ENCODE results near the gene PTCH2.

Gene PTCH2

GRCh38 chr1:44849575-44850132, 6.6 kb upstream of the PTCH2 start:
- no peak overlapping the region for H3K4me2 ChIP-seq (ENCODE audit: low read length)
- no peaks in the 10 kb centered on the region for H3K9me3 ChIP-seq (ENCODE audit: insufficient read depth, low read length)
- H2AFZ ChIP-seq (ENCODE audit: low read depth, low read length), result no peak overlapping the region
- H3K36me3 ChIP-seq (replicated peaks; ENCODE audit: low read depth, low read length), result no peaks in the 10 kb centered on the region
- no peaks in the 10 kb centered on the region for H4K20me1 ChIP-seq (ENCODE audit: insufficient read depth, low read length)
- no peaks in the 10 kb centered on the region for H3K79me2 ChIP-seq (ENCODE audit: low read length)
- TF ChIP-seq EZH2phosphoT487 (IDR thresholded peaks at IDR 0.05; ENCODE audit: low read depth), result no peak
- TF ChIP-seq, protein P1, sequence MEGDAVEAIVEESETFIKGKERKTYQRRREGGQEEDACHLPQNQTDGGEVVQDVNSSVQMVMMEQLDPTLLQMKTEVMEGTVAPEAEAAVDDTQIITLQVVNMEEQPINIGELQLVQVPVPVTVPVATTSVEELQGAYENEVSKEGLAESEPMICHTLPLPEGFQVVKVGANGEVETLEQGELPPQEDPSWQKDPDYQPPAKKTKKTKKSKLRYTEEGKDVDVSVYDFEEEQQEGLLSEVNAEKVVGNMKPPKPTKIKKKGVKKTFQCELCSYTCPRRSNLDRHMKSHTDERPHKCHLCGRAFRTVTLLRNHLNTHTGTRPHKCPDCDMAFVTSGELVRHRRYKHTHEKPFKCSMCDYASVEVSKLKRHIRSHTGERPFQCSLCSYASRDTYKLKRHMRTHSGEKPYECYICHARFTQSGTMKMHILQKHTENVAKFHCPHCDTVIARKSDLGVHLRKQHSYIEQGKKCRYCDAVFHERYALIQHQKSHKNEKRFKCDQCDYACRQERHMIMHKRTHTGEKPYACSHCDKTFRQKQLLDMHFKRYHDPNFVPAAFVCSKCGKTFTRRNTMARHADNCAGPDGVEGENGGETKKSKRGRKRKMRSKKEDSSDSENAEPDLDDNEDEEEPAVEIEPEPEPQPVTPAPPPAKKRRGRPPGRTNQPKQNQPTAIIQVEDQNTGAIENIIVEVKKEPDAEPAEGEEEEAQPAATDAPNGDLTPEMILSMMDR (IDR thresholded peaks at IDR 0.05; ENCODE audit: low read depth, low read length), result no peak
- no peak overlapping the region for H3K9ac ChIP-seq (ENCODE audit: low read length)
- no peak overlapping the region for H3K4me3 ChIP-seq (ENCODE audit: low read length)
- no peaks in the 10 kb centered on the region for H3K27me3 ChIP-seq (ENCODE audit: low read depth, low read length)
- H3K4me1 ChIP-seq (ENCODE audit: low read length), result peaks cover 7% of the 10 kb centered on the region
- H3K27ac ChIP-seq (ENCODE audit: low read length), result no peak overlapping the region

DNA sequence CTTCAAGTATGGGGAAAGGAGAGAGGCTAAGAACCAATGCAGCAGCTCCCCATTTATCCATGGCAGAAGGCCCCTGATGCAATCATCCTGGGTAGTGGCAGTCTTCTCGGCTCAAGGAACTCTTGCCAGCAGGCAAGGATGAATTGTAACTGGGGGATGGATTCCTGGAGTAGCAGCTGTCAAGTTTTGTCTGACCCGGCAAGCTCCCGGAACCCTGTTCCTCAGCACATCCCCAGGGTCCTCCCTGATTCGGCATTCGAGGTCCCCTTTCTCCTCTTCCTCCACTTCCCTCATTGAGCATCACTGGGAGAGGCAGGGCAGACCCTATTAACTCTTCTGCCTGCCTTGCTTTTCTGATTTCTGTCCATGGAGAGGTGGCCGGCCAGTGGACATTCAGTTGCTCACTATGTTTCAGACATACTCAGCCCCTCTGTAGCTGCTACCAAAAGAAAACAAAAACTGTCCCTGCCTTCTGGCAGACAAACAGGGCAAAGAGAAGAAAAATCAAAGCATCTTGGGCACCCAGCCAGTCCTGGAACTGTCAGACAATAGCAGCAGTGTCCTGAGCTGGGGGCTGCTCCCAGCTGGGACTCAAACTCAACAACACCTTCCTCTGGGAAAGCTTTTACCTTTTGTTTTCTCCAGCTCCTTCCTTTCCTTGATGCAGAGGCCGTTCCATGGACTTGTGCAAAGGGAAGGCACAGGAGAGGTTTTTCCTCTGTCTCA, 5.6 kb upstream of the PTCH2 start:
- no peak overlapping the region for H3K27ac ChIP-seq (ENCODE audit: low read length)
- H3K9ac ChIP-seq (ENCODE audit: low read length), result no peak overlapping the region
- no peaks in the 10 kb centered on the region for H3K79me2 ChIP-seq (ENCODE audit: low read length)
- H3K9me3 ChIP-seq (ENCODE audit: insufficient read depth, low read length), result no peaks in the 10 kb centered on the region
- H3K36me3 ChIP-seq (replicated peaks; ENCODE audit: low read depth, low read length), result no peaks in the 10 kb centered on the region
- peaks cover 7% of the 10 kb centered on the region for H3K4me1 ChIP-seq (ENCODE audit: low read length)
- TF ChIP-seq, protein P1 (IDR thresholded peaks at IDR 0.05; ENCODE audit: low read depth, low read length), result no peak
- no peak for TF ChIP-seq EZH2phosphoT487 (IDR thresholded peaks at IDR 0.05; ENCODE audit: low read depth)
- no peaks in the 10 kb centered on the region for H3K27me3 ChIP-seq (ENCODE audit: low read depth, low read length)
- H2AFZ ChIP-seq (ENCODE audit: low read depth, low read length), result no peak overlapping the region
- H4K20me1 ChIP-seq (ENCODE audit: insufficient read depth, low read length), result no peaks in the 10 kb centered on the region
- H3K4me3 ChIP-seq (ENCODE audit: low read length), result no peak overlapping the region
- no peak overlapping the region for H3K4me2 ChIP-seq (ENCODE audit: low read length)

- Histone ChIP-seq H4K20me1 (ENCODE audit: insufficient read depth, low read length) (no peaks in the 10 kb centered on the region), H3K4me3 (ENCODE audit: low read length) (no peak overlapping the region), H3K27ac (ENCODE audit: low read length) (no peak overlapping the region), H3K79me2 (ENCODE audit: low read length) (no peaks in the 10 kb centered on the region), H2AFZ (ENCODE audit: low read depth, low read length) (no peak overlapping the region), H3K4me1 (ENCODE audit: low read length) (peaks cover 7% of the 10 kb centered on the region), H3K36me3 (replicated peaks; ENCODE audit: low read depth, low read length) (no peaks in the 10 kb centered on the region), H3K9ac (ENCODE audit: low read length) (no peak overlapping the region), H3K27me3 (ENCODE audit: low read depth, low read length) (no peaks in the 10 kb centered on the region), H3K4me2 (ENCODE audit: low read length) (no peak overlapping the region), H3K9me3 (ENCODE audit: insufficient read depth, low read length) (no peaks in the 10 kb centered on the region)
- TF ChIP-seq, protein P1 (IDR thresholded peaks at IDR 0.05; ENCODE audit: low read depth, low read length), result no peak
- TF ChIP-seq EZH2phosphoT487 (IDR thresholded peaks at IDR 0.05; ENCODE audit: low read depth), result no peak
These were observed 4.8 kb upstream of the PTCH2 start for GRCh38 chr1:44847845-44848244.

DNA sequence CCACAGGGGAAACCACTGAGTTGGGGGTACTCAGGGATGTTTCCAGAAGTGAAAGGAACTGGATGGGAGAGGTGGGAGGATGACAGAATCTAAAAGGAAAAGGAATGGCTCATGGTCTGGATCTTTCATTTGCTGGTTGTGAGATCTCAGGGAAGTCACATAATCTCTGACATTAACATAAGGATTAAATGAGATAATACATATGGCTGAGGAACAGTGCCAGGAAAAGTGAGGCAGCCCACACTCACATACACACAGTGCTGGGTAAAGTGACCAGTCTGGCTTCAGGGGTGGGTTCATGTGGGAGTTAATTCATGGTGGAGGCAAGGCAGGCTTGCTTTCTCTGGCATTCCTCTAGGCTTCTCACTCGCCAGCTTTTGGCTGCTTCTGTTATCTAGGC, 3.9 kb upstream of the PTCH2 start:
- H3K27ac ChIP-seq (ENCODE audit: low read length), result no peak overlapping the region
- no peaks in the 10 kb centered on the region for H3K79me2 ChIP-seq (ENCODE audit: low read length)
- H4K20me1 ChIP-seq (ENCODE audit: insufficient read depth, low read length), result no peaks in the 10 kb centered on the region
- no peaks in the 10 kb centered on the region for H3K27me3 ChIP-seq (ENCODE audit: low read depth, low read length)
- no peaks in the 10 kb centered on the region for H3K36me3 ChIP-seq (replicated peaks; ENCODE audit: low read depth, low read length)
- peaks cover 7% of the 10 kb centered on the region for H3K4me1 ChIP-seq (ENCODE audit: low read length)
- TF ChIP-seq, protein P1 (IDR thresholded peaks at IDR 0.05; ENCODE audit: low read depth, low read length), result no peak
- no peak for TF ChIP-seq EZH2phosphoT487 (IDR thresholded peaks at IDR 0.05; ENCODE audit: low read depth)
- no peak overlapping the region for H3K4me2 ChIP-seq (ENCODE audit: low read length)
- H2AFZ ChIP-seq (ENCODE audit: low read depth, low read length), result no peak overlapping the region
- no peaks in the 10 kb centered on the region for H3K9me3 ChIP-seq (ENCODE audit: insufficient read depth, low read length)
- H3K4me3 ChIP-seq (ENCODE audit: low read length), result no peak overlapping the region
- H3K9ac ChIP-seq (ENCODE audit: low read length), result no peak overlapping the region

All from OCI-LY3 (cell line).